HTR-8/SVneo (cell line): ENCODE data around the gene PEX19.

Experiments used
- DNase-seq: peaks from one replicate; pipeline ENCODE4 v3.0.0; 2011; ENCODE audit warnings: low spot score, mixed read lengths; ENCODE audit not compliant: insufficient read length
- FAIRE-seq: peaks from 2 replicates; lab custom pipeline; 2011; peaks lifted over from hg19 to GRCh38; lab: Jason Lieb, UNC

PEX19 gene

DNA sequence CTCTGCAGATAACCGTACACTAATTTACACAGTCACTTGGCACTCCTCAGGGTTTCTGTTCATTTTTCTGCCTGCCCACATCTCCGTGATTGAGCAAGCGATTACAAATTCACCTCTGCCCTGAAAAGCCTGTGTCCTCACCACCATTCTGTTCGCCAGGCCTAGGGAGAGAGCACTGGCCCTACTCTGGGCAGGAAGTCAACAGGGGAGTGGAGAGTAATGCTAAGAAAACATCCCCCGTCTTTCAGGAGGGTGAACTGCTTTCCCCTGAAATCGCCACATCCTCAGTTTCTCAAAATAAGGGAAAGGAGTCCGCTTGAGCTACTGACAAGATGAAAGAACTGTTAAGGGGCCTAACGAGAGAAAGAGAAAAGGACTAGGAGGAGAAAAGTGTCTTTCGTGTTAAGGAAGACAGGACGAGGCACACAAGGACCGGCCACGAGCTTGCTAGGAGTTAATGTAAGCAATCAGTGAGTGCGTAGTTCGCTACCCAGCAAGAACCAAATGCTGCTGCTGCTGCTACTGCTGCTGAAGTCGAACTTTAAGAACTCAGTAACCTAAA, 632 bp downstream of the PEX19 start:
- DNase-seq (no peak), FAIRE-seq (no peak)

DNA sequence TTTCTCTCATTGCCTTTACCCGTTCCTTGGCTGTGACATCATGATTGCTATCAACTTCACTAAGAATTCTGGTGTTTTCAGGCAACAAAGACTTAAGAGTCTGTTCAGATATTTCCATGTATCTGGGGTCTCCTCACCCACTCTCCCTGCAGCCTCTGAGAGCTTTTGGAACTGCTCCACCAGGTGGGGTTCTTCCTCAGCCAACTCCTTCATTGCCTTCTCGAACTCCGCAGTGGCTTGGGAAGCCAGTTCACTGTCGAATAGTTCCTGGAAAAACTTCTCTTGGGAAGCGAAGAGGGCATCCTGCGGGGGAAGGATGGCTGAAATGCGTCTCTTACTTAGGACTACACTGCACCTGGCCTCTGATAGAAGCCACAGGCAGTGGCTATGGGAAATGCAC, 2.1 kb downstream of the PEX19 start:
- DNase-seq: no peak
- FAIRE-seq: no peak

DNA sequence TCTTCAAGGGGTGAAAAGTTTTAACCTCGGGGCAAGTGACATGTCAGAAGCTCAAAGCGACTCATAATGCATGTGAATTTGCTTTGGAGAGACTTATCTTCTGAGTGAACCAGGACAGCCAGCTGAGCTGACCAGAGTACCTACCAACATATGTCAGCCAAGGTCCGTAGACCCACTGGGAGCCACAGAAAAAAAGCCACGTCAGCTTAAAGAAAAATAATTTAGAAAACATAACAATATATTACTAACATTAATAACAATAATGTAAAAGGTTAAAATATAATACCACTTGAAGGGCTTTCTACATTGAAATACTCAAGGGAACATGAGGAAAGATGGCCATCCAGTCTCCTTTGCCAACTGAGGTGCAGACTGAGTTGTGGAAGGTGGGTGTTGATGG, 6.9 kb downstream of the PEX19 start:
- DNase-seq (no peak), FAIRE-seq (no peak)

DNA sequence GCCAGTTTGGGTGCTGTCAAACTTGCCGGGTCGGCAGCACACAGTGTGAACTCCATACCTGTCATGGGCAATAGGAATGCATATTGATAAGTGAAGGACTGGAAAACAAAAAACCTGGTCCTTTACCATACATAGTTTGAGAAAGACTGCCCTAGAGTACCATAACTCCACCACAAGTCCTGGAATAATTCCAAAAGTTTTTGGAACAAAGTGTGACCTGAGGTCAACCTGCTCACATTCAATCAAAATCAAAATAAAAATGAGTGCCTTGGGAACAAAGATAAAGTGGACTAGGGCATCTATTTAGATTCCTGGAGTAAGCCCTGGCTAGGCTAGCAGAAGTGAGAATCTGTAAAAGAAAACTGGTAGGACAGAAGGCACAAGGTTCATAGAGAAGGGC, 7.6 kb downstream of the PEX19 start:
- DNase-seq (no peak), FAIRE-seq (no peak)

DNA sequence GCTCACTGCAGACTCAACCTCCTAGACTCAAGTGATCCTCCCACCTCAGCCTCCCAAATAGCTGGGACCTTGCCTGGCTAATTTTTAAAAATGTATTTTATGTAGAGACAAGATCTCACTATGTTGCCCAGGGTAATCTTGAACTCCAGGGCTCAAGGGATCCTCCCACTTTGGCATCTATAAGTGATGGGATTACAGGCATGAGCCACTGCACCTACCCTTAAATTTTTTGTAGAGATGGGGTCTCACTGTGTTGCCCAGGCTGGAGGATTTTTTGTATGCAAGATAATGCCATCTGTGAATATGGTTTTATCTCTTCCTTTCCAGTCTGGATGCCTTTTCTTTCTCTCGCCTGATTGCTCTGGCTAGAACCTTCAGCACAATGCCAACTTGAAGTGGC, 13.9 kb downstream of the PEX19 start:
- DNase-seq (no peak), FAIRE-seq (no peak)

DNA sequence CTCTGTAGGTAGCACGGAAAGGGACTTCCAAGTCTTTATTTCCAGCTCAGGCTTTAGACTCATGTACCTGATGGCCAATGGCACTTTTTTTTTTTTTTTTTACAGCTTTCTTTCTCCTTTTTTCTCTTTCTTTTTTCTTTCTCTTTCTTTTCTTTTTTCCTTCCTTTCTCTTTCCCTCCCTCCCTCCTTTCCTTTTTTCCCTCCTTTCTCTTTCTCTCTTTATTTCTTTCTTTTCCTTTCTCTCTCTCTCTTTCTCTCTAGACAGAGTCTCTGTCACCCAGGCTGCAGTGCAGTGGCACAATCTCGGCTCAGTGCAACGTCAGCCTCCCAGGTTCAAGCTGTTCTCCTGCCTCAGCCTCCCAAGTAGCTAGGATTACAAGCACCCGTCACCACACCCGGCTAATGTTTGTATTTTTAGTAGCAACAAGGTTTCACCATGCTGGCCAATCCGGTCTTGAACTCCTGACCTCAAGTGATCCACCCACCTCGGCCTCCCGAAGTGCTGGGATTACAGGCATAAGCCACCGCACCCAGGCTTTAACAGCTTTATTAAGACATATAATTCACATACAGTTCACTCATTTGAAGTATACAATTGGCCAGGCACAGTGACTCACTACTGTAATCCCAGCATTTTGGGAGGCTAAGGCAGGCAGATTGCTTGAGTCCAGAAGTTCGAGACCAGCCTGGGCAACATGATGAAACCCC, 17.5 kb downstream of the PEX19 start:
- DNase-seq (no peak), FAIRE-seq (no peak)

DNA sequence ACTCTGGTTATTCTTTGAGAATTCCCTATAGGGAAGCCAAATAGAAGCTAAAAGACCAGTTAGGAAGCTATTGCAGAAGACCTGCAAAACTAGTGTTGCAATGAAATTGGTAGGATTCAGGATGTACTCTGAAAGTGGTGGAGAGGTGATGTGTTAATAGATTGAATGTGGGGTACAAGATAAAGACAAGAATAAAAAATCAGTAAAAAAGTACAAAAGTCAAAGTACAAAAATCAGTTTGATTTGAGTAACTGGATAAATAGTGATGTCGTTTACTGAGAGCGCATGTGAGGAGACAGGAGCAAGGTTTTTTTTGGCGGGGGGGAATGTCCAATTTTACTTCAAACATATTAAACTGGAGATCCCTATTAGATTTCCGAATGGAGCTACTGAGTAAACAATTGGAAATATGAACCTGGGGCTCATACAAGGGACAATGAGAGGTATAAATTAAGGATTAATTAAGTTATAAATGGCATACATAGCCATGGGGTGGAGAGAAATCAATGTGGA, 20.1 kb downstream of the PEX19 start:
- DNase-seq (no peak), FAIRE-seq (no peak)

DNA sequence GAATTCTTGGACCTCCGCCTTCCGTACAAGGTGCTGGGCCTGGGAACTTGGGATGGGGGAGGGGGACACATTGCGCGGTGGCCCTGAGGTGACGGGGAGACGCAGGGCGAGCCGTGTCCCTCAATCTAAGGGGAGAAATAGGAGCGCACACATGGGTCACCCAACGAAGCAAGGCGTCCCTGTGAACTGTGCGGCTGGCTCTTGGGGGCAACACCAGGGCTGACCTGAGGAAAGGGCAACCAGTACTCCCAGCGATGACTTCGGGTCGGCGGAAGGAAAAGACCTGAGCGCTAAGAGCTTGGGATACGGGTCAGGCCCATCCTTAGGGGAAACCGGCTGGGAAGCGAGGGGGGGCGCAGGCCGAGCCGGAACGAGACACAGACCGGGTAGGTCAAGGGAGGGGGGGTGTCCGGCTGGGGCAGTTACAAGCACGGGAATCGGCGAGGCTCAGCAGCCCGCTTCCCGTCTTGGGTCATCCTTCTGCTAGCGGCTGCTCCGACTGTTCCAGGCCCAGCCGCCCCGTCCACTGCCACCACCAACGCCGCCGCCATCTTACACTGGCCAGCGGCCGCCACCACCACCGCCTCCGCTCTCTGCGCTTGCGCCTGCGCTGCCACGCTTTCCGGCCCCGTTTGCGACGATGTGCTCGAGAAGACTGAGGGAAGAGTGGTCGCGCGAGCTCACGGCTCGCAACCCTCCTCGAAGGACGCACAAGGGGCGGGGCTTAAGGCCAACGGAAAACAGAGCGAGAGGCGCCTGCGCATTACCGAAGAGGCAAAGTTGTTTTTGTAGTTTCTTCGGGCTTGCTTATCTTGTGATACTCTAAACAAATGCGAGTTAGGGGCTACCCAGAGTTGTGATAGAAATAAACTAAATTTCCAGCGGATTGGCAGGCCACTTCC, 22.8 kb downstream of the PEX19 start, which contains the start of gene DCAF8:
Gene DCAF8, minus strand, starts transcription at position 657 of the 902 bp plus-strand sequence. CDS start 18,541 bp downstream, outside the sequence.
- DNase-seq: peak; percentile 93
- FAIRE-seq: peak; percentile 63

DNA sequence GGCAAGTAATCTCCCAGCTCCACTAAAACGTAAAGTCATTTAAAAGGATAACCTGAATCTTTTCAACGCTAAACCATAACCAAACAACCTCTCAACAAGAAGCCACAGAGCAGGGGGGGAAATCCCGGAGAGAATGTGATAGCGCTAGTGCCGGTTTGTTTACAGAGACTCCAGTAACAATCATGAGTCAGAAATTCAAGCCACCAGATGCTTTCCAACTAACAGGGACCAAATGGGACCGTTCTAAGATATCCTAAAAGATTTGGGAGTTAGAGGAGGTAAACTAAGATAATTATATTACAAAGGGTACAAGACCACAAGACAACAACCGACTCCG, 23.4 kb downstream of the PEX19 start:
- no peak for DNase-seq
- FAIRE-seq: no peak

DNA sequence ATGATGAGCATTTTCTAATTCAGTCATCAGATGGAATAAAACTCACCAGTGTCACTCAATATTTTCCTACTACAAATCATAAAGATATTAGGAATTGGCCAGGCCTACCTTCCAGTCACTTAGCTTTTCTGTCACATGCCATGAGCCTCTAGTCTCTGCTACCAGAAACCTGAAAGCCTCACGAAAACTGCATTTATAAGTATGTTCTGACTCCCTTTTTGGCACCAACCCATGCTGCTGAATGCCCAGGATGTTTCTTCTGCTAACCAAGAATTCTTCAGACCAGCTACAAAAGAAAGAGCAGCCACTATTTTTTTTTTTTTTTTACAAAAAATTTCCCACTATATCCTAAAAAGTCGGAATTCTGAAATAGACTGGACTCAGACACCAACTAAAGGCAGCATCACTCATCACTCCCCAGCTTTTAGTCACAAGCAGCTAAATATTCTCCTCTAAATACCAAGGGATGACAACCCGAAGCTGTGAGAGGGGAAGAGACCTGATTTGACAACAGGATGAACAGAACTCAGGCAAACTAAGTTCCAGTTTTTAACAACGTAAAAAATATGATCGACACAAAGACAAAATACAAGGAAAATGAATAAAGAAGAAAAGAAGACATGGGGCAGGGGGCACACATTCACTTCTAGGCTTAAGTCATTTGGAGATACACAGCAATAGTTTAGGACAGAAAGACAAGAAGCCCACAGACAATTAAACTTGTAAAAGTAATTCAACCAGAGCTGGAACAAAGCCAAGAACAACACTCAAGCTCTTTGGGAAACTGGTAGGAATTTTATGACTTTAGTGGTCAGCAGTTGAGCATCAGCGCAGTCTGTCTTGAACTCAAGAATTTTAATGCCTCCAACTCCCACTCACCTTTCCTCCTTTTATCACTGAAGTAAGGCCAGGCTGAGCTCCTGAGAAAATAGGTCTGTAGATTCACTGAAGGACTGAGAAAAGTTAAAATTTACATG, 24.2 kb downstream of the PEX19 start:
- DNase-seq (no peak), FAIRE-seq (no peak)

DNA sequence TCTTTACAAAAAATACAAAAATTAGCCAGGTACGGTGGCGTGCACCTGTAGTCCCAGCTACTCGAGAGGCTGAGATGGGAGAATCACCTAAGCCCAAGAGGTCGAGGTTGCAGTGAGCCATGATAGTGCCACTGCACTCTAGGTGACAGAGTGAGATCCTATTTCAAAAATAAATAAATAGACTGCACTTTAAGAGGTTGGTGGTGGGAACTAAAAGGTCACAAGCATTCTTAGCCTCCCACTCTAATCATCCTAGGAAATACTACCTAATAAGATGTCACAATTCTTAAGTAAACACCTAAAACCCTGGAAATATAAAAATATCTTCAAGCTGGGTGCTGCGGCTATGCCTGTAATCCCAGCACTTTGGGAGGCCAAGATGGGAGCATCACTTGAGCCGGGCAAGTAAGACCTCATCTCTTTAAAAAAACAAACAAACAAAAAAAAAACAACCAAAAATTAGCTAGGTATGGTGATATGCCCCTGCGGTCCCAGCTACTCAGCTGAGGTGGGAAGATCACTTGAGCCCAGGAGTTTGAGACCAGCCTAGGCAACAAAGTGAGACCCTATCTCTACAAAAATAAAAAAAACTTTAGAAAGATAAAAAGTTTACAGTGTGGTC, 26.6 kb downstream of the PEX19 start:
- DNase-seq: no peak
- FAIRE-seq: no peak

DNA sequence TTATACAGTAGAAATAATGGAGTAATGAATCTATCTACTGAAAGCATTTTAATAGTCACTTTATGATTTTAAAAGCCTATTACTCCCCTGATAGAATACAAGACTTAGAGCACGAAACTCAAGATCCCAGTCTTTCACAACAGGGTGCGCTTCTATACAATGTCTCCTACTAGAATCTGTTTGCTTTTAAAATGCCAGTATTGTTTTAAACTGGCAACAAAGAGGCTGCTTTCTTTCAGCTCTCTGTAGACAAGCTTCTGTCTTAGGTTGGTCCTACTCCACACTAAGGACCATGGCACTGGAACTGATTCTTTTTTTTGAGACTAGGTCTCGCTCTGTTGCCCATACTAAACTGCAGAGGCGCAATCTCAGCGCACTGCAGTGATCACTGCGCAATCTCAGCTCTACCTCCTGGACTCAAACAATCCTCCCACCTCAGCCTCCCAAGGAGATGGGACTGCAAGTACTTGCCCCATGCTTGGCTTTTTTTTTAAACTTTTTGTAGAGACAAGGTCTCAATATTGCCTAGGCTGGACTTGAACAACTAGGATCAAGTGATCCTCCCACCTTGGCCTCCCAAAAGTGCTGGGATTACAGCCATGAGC, 27.4 kb downstream of the PEX19 start:
- DNase-seq (no peak), FAIRE-seq (no peak)

DNA sequence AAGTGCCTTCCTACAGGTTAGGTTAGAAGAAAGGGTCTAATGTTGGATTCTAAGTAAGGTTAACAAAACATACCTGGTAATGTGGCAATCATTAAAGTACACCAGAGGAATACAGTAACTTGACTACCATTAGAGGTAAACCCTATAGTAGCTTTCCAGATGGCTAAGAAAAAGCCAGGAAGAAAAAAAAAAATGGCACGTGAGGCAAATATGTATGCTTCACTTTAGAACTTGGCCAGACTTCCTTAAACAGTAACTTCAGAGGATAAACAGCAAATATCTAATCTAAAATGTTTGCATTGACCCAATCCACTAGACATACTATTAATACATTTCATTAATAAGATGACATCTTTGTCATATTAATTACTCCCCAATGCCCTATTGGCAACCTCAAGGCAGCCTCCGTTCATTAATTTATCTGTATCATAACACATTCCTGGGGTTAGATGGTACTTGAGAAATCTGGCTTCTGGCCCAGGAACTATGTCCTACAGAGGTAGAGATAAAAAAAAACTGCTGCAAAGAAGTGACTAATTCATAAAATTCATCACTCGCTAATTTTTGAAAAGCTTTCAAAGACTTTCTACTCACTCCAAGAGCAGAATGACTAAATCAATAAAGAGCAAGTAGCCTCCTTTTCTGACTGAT, 28.4 kb downstream of the PEX19 start:
- DNase-seq: peak; percentile 10
- no peak for FAIRE-seq

DNA sequence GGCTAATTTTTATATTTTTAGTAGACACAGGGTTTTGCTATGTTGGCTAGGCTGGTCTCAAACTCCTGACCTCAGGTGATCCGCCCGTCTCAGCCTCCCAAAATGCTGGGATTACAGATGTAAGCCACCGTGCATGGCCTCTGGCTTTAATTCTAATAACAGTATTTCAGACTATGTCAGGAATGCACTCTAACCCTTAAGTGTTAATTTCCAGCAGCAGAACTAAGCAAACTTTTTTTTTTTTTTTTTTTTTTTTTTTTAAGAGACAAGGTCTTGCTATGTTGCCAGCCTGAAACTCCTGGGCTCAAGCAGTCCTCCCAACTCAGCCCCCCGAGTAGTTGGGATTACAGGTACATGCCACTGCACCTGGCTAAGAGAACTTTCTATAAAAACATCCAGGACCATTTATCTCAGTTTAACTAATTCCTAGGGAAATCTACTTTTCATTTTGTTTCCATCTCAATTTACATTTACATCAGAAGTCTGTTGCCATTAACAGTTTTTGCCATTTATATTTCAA, 29.1 kb downstream of the PEX19 start:
- DNase-seq (no peak), FAIRE-seq (no peak)

DNA sequence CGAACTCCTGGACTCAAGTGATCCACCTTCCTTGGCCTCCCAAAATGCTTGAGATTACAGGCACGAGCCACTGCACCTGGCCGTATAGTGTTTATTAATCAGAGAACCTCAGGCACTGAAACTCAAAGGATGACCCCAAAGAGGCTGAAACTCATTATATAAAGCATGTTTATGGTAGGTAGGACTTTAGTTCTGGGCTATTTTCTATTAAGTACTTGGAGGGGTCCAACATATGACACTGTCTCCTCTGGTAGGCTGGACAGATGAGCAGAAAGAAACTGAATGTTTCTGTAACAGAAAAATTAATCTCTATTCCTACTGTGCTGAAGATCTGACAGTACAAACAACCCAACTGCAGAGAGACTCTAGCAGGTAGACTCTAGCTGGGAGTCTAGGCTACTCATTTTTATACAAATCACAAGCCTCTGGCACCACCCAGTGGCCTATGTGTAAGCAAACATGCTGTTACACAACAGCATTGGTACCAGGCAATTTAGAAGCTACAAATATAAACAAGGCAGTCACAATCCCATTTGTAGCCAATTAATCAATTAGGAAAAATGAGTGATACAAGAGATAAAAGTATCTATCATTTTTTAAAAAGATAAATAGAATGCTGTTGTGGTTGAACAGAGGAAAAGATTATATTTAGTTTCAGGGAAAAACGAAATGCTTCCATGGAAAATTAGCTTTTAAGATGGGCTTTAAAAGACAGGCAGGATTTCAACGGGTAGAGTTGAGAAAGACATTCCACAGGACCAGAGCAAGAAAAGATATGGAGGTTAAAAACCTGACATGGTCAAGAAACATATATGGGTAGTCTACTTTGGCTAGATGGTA, 33.0 kb downstream of the PEX19 start:
- FAIRE-seq (no peak), DNase-seq (peak; percentile 61)

DNA sequence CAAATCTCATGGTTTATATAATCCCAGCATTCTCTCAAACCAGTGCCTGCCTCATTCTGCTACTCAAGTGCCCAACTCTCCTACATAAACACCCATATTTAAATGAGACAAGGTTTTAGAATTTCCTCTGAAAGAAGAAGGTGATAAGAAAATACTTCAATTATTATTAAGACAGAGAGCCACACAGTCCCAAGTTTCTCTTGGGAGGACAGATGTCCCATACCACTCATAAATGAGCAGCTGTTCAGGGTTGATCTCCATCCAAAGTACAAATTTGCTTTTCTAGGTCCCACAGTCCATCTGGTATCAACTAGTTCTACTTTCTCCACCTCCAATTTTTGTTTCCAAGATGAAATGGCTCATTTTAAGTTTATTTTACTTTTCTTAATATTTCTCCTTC, 33.9 kb downstream of the PEX19 start:
- DNase-seq (no peak), FAIRE-seq (no peak)

DNA sequence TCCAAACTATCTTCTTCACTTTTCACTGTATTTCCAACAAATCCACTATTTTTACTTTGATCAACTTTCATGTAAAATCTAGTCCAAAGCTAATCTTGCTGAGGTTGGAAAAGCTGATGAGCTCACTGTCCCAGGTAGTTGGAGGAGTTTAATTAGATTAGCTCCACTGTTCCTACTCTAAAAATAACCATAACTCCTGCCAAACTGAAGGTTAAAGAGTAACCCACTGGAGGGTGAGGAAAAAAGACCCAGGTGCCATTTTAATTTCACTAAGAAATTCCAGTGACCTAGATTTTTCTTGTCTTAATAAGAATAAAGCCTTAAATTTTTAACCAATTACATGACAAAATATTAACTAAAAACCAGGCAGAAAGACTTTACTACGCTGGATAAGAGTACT, 37.9 kb downstream of the PEX19 start:
- FAIRE-seq (no peak), DNase-seq (no peak)

DNA sequence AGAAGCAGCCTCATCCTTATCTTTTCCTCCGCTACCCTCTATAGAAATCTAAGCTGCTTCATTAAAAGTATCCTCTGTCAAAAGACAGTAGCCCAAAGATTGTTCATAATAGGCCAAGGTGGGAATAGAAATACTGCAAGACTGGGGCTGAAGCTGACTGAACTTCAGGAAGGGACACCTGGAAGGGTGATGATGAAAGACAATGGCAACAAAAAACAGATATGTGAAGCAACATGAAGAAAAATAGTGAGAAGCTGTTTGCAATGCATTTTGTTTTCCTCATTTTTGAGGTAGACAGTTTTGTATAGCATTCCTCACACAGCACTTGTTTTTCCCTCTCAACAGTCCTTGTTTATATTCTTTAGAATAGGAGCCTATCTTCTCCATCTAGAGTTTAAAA, 39.5 kb downstream of the PEX19 start:
- DNase-seq (no peak), FAIRE-seq (no peak)
